DMS153 treated with DMSO at 0.1 percent for 48 hours (cell line): ENCODE data around the gene RALGDS.
"Not testable (repeated sequence)": the region's sequence is repeated elsewhere in the genome, so short reads cannot be mapped to it uniquely, and the experiment has no call there.

Experiments used
- DNase-seq: peaks from one replicate; lab custom pipeline; 2025; ENCODE audit not compliant: unreplicated experiment; lab: John Stamatoyannopoulos, UW

Gene RALGDS

DNA sequence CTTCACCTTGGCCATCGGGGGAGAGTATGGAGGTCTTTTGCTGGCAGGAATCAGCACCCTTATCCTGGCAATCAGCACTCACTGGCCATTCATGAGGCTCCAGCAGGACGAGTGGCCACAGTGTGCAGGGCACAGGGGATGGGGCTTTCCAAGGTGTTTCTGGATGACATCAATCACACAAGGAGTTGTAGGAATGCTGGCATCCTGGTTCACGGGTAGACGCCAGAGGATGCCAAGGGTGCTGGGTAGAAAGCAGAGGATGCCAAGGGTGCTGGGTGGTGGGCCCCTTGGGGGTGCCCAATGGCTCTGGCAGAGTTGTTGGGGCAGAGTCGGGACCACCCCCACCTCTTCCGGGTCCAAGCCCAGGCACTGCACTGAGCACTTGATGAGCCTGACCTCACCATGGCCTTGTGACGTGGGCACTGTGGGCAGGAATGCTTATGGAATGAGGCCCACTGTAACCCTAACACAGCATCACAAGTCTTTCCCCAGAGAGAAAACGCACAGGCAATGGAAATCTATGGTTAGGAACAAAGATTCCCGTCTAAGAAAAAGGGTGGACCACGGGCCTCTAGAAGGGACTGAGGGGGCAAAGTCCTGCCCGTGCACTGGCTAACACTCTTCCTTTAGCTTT is 30.2 kb downstream of the RALGDS start:
- no peak for DNase-seq

- DNase-seq, result no peak
These were observed 30.9 kb downstream of the RALGDS start for GRCh38 chr9:133090187-133090586.

GRCh38 chr9:133089271-133089671 is 31.8 kb downstream of the RALGDS start:
- DNase-seq, result no peak

DNA sequence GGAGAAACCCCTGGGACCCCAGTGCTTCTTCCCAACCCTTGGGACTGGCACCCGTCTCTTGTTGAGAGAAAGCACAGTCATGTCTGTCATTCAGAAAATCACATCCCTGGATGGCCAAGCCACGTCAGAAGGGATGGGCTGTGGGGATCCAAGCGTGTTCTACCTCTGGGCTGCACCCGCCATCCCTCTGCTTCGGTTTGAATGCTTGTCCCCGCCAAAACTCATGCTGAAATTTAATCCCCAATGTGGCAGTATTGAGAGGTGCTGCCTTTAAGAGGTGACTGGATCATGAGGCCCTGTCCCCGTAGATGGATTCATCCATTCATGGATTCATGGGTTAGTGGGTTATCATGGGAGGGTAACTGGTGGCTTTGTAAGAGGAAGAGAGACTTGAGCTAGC is 32.3 kb downstream of the RALGDS start:
- no peak for DNase-seq

DNA sequence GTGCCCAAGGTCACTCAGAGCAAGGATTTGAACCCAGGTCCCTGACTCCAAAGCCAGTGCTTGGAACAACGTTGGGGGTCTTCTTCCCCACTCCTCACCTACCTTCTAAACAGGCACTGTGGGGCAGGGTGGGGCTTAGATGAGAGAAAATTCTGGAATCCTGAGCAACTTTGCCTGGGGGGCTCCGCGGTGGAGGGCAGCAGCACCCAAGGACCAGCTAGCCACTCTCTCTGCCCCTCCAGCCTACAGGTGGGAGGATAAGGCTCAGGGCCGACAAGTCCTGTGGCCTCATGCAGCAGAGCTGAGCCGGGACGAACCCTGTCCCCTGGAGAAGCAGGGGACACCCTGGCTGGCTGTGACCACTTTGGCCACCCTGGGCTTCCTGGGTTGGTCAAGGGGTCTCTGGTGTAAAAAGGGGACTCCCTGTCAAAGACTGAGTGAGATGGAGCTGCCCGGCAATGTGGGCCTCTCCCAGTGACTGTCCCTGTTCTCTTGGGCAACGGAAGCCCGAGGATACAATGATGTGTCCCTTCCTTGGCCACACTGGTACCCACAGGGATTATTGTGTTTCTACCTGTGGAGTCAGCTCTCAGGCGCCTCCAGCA is 32.8 kb downstream of the RALGDS start:
- no peak for DNase-seq

- no peak for DNase-seq
These were observed 33.5 kb downstream of the RALGDS start for GRCh38 chr9:133087429-133088145.

DNA sequence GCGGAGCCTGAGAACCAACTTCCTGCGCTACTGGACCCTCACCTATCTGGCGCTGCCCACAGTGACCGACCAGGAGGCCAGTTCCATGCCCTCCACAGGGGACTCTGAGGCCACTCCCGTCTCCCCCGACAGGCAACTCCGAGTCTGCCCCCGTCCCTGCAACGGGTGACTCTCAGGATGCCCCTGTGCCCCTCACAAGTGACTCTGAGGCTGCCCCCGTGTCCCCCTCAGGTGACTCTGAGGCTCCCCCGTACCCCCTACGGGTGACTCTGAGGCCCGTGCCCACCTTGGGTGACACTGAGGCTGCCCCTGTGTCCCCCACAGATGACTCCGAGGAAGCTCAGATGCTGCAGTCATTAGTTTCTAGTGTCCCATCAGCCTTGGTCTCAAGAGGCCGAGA is 34.1 kb downstream of the RALGDS start:
- DNase-seq, result no peak

GRCh38 chr9:133086212-133086860 is 34.7 kb downstream of the RALGDS start:
- DNase-seq, result not testable (repeated sequence)

- not testable (repeated sequence) for DNase-seq
These were observed 37.4 kb downstream of the RALGDS start for GRCh38 chr9:133083688-133084087.

DNA sequence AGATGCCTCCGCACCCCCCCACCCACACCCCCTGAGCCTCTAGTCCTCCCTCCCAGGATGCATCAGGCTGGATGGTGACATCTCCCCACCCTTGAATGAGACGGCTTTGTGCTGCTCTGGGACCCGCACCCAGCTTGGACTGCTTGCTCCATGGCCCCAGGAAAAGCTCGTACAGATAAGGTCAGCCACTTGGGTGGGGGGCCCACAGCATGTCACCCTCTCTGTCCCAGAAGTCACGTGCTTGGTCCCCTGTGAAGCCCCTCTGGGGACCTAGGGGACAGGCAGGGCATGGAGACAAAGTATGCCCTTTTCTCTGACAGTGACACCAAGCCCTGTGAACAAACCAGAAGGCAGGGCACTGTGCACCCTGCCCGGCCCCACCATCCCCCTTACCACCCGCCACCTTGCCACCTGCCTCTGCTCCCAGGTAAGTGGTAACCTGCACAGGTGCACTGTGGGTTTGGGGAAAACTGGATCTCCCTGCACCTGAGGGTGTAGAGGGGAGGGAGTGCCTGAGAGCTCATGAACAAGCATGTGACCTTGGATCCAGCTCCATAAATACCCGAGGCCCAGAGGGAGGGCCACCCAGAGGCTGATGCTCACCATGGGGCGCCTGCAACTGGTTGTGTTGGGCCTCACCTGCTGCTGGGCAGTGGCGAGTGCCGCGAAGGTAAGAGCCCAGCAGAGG is 38.9 kb downstream of the RALGDS start:
- not testable (repeated sequence) for DNase-seq

GRCh38 chr9:133080786-133081779 is 40.0 kb downstream of the RALGDS start:
- not testable (repeated sequence) for DNase-seq

DNA sequence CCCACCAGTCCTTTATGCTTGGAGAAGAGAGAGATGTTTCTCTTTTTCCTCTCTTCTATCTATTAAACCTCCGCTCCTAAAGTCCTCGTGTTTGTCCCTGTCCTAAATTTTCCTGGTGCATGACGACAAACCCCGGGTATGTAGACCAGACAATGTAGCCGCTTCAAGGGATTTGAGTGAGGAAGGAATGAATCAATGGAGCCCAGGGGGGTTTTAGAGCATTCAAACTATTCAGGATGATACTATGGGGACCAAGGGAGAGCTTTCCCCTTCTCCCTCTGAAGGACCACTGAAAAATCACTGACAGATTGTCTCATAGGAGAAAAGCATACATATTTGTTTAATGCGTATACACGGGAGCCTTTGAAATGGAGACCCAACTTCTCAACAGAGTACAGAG is 40.9 kb downstream of the RALGDS start:
- no peak for DNase-seq

- DNase-seq, result no peak
These were observed 42.6 kb downstream of the RALGDS start for GRCh38 chr9:133078486-133078885.

DNA sequence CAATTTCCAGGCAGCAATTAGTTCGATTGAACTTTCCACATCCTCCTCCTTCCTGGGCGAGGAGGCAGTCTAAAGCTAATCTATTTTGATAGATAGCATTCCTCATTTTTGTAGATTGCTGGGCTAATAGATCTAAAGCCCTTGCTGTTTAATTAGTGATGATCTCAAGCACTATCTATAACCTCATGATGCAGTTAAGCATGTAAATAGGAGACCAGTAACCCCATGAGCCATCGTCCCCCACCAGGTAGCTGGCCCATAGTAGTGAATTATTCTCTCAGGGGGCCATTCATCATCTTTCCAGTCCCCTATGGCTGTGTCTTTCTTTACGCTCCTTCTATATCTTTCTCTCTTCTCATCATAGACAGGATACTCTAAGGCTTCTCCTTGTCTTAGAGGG is 44.3 kb downstream of the RALGDS start:
- no peak for DNase-seq

- no peak for DNase-seq
These were observed 45.0 kb downstream of the RALGDS start for GRCh38 chr9:133075925-133076630.

DNA sequence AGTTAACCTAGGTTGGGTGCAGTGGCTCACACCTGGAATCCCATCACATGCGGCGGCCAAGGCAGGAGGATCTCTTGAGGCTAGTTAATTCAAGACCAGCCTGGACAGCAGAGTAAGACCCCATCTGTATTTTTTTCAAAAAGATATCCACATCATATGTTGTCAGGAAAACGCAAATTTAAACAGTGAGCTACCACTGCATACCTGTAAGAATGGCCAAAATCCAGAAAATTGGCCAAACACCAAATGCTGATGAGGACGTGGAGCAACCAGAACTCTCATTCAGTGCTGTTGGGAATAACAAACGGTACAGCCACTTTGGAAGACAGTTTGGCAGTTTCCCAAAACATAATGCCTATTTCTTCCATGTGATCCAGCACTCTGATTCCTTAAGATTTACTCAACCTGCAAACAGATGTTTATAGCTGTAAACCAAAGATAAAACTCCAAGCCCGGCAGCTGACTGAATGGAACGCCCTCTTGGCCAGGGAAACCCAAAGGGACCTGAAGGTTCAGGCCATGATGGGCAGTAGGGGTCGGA is 46.9 kb downstream of the RALGDS start:
- no peak for DNase-seq

DNA sequence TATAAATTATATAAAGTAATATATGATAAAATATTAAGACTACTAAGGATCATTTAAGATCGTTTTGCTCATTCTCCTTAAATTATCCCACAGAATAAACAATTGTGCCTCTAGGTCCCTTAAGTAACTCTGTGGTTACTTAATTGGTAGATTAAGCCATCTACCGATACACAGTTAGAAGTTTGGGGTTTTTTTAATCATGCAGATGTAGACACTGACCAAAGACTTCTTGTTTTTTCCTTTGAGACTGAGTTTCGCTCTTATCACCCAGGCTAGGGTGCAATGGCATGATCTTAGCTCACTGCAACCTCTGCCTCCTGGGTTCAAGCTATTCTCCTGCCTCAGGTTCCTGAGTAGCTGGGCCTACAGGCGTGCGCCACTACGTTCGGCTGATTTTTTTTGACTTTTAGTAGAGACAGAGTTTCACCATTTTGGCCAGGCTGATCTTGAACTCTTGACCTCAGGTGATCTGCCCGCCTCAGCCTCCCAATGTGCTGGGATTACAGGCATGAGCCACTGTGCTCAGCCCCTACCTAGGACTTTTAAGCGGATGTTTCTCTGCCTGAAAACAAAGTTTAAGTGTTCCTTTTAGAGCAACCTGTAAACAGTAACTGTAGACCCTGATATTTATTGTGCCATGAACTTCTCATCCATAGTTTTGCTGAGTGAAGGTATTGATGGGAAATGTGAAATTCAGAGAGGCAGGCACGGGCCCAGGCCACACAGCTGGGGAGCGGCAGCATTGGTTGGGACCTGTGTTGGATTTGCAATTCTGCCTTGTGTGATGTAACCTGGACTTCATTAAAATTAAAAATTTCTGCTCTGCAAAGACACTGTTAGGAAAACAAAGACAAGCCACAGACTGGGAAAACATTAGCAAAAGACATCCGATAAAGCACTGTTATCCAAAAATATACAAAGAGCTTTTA is 47.7 kb downstream of the RALGDS start:
- no peak for DNase-seq

- DNase-seq, result not testable (repeated sequence)
These were observed 48.8 kb downstream of the RALGDS start for GRCh38 chr9:133072210-133072609.
